Measurements from ENCODE around the gene RPH3AL. TPM values are rescaled to one million over a fixed set of nuclear protein-coding genes. Genes with fewer than 3 reads are reported as not detected.

RPH3AL gene
- total RNA-seq, 4 donors from 2014 or later = 6.3 to 14.4 (median 10.8) TPM

GRCh38 chr17:263271-263670, 89.3 kb downstream of the RPH3AL start:
- H3K27me3 ChIP-seq = no peaks in the 10 kb centered on the region
- H3K4me1 ChIP-seq = peaks cover 16 to 20% of the 10 kb centered on the region in 2 donors
- ATAC-seq = no peak
- H3K9me3 ChIP-seq = no peaks in the 10 kb centered on the region
- H3K4me3 ChIP-seq = no peak overlapping the region
- H3K36me3 ChIP-seq = no peaks in the 10 kb centered on the region
- no peak for TF ChIP-seq POLR2A (IDR thresholded peaks at IDR 0.05)
- no peak for TF ChIP-seq CTCF (IDR thresholded peaks at IDR 0.05 in 4 of 5, conservative IDR thresholded peaks at IDR 0.05 in 1 of 5)
- in situ Hi-C loops (cut with MboI; ENCODE audit: low sequenced_read_pairs in 4 of 4) = loop anchor here in 1 of 4 donors (10.0 kb wide), 1 partner anchor 132 kb away; no protein-coding TSS in a partner anchor
- intact Hi-C loops (cut with DNase I; ENCODE audit: low total_unique reads) = no loop called here
- no peak for DNase-seq
- H3K27ac ChIP-seq = peak overlapping the region in 2 of 4 donors; percentile 23 to 70

- H3K36me3 ChIP-seq = no peaks in the 10 kb centered on the region
- H3K27ac ChIP-seq = peak overlapping the region; percentile 44 to 78 (median 68)
- in situ Hi-C loops (cut with MboI; ENCODE audit: low sequenced_read_pairs in 4 of 4) = loop anchor here in 1 of 4 donors (10.0 kb wide), 1 partner anchor 133 kb away; no protein-coding TSS in a partner anchor
- no peak overlapping the region for H3K4me3 ChIP-seq
- no peak for TF ChIP-seq POLR2A (IDR thresholded peaks at IDR 0.05)
- no peak for TF ChIP-seq CTCF (IDR thresholded peaks at IDR 0.05 in 4 of 5, conservative IDR thresholded peaks at IDR 0.05 in 1 of 5)
- no peaks in the 10 kb centered on the region for H3K27me3 ChIP-seq
- peak in 1 of 2 donors; percentile 13 for ATAC-seq
- peaks cover 4 to 8% of the 10 kb centered on the region in 2 donors for H3K4me1 ChIP-seq
- intact Hi-C loops (cut with DNase I; ENCODE audit: low total_unique reads) = no loop called here
- H3K9me3 ChIP-seq = no peaks in the 10 kb centered on the region
- no peak for DNase-seq
Measured at GRCh38 chr17:261635-262034, 91.0 kb downstream of the RPH3AL start.

GRCh38 chr17:260944-261343, 91.7 kb downstream of the RPH3AL start:
- Histone ChIP-seq H3K36me3 (no peaks in the 10 kb centered on the region), H3K4me1 (peaks cover 0 to 3% of the 10 kb centered on the region in 2 donors), H3K27me3 (no peaks in the 10 kb centered on the region), H3K9me3 (no peaks in the 10 kb centered on the region), H3K4me3 (no peak overlapping the region), H3K27ac (peak overlapping the region; percentile 44 to 78 (median 68))
- intact Hi-C loops (cut with DNase I; ENCODE audit: low total_unique reads) (no loop called here), in situ Hi-C loops (cut with MboI; ENCODE audit: low sequenced_read_pairs in 4 of 4) (loop anchor here in 1 of 4 donors (10.0 kb wide), 1 partner anchor 134 kb away; no protein-coding TSS in a partner anchor)
- DNase-seq (no peak), ATAC-seq (no peak)
- TF ChIP-seq POLR2A (IDR thresholded peaks at IDR 0.05) (no peak), CTCF (IDR thresholded peaks at IDR 0.05 in 4 of 5, conservative IDR thresholded peaks at IDR 0.05 in 1 of 5) (no peak)

GRCh38 chr17:260031-260791, 92.4 kb downstream of the RPH3AL start:
- Histone ChIP-seq H3K9me3 (no peaks in the 10 kb centered on the region), H3K36me3 (no peaks in the 10 kb centered on the region), H3K27me3 (no peaks in the 10 kb centered on the region), H3K4me3 (no peak overlapping the region), H3K4me1 (no peaks in the 10 kb centered on the region), H3K27ac (peak overlapping the region; percentile 49 to 78 (median 68))
- TF ChIP-seq POLR2A (IDR thresholded peaks at IDR 0.05) (no peak), CTCF (IDR thresholded peaks at IDR 0.05 in 4 of 5, conservative IDR thresholded peaks at IDR 0.05 in 1 of 5) (no peak)
- DNase-seq = no peak
- intact Hi-C loops (cut with DNase I; ENCODE audit: low total_unique reads) = no loop called here
- in situ Hi-C loops (cut with MboI; ENCODE audit: low sequenced_read_pairs in 4 of 4) = loop anchor here in 1 of 4 donors (10.0 kb wide), 1 partner anchor 135 kb away; no protein-coding TSS in a partner anchor
- ATAC-seq = peak in 1 of 2 donors; percentile 9

Data from gastrocnemius medialis (tissue), 4 donors.